ENCODE data around the gene DAAM1. TPM values are rescaled to one million over a fixed set of nuclear protein-coding genes. Genes with fewer than 3 reads are reported as not detected.

DAAM1 gene
- total RNA-seq, 2 donors from 2014 or later = 94.0 to 99.4 TPM

- H3K4me3 Mint-ChIP-seq = no peak overlapping the region
- DNase-seq = no peak
- H3K36me3 Mint-ChIP-seq (ENCODE audit: low read depth) = peaks cover 2% of the 10 kb centered on the region
- Histone ChIP-seq H3K36me3 (ENCODE audit: control insufficient read depth, insufficient read depth, low read length) (peaks cover 3% of the 10 kb centered on the region), H3K27ac (ENCODE audit: low read depth, low read length) (no peak overlapping the region), H3K4me1 (ENCODE audit: control insufficient read depth, insufficient read depth, low read length) (peaks cover 8% of the 10 kb centered on the region), H3K9me3 (ENCODE audit: control insufficient read depth, low read length) (no peaks in the 10 kb centered on the region), H3K4me3 (ENCODE audit: low read length) (no peak overlapping the region), H3K9ac (ENCODE audit: extremely low read depth, low read length, poor library complexity, severe bottlenecking) (no peak overlapping the region), H3K27me3 (ENCODE audit: control insufficient read depth, insufficient read depth, low read length, poor library complexity, severe bottlenecking) (no peaks in the 10 kb centered on the region)
- no peak overlapping the region for H3K27ac Mint-ChIP-seq
- peaks cover 46% of the 10 kb centered on the region for H3K4me1 Mint-ChIP-seq
- H3K27me3 Mint-ChIP-seq (ENCODE audit: insufficient read depth) = no peaks in the 10 kb centered on the region
- 94 to 97% methylated on average over 3 to 4 of the region's 4 CpGs for WGBS, 2 experiments (ENCODE audit: insufficient coverage in 1 of 2, insufficient read length in 1 of 2)
- no peak for TF ChIP-seq CTCF (conservative IDR thresholded peaks at IDR 0.05)
- H3K9me3 Mint-ChIP-seq = no peaks in the 10 kb centered on the region
These were observed 27.3 kb downstream of the DAAM1 start for GRCh38 chr14:59215757-59216156.

DNA sequence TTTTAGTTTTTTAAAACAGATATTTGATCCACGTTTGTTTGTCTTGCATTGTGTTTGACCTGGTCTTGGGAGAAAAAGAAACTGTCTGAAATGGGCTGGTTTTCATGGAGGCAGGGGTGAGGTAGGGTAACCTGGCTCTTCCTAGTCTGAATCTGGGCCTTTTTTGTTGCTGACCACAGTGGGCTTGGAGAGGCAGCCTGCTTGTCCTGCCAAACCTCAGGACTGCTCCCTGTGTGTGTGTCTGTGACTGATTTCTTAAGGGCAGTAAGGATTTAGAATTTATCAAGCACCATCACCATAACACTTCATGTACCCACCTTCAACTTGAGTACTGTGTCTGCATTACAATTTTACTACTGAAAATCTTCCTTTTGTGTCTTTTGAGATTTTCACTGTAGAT is 28.5 kb downstream of the DAAM1 start:
- Histone ChIP-seq H3K9me3 (ENCODE audit: control insufficient read depth, low read length) (no peaks in the 10 kb centered on the region), H3K27ac (ENCODE audit: low read depth, low read length) (no peak overlapping the region), H3K9ac (ENCODE audit: extremely low read depth, low read length, poor library complexity, severe bottlenecking) (no peak overlapping the region), H3K4me1 (ENCODE audit: control insufficient read depth, insufficient read depth, low read length) (peaks cover 8% of the 10 kb centered on the region), H3K4me3 (ENCODE audit: low read length) (no peak overlapping the region), H3K36me3 (ENCODE audit: control insufficient read depth, insufficient read depth, low read length) (peaks cover 7% of the 10 kb centered on the region), H3K27me3 (ENCODE audit: control insufficient read depth, insufficient read depth, low read length, poor library complexity, severe bottlenecking) (no peaks in the 10 kb centered on the region)
- WGBS, 2 experiments (ENCODE audit: insufficient coverage in 1 of 2, insufficient read length in 1 of 2) = 86% methylated on average over 1 of the region's 1 CpG; no CpG with 5 or more reads in 1 of the 2 experiments
- H3K9me3 Mint-ChIP-seq = no peaks in the 10 kb centered on the region
- DNase-seq = no peak
- H3K27me3 Mint-ChIP-seq (ENCODE audit: insufficient read depth) = no peaks in the 10 kb centered on the region
- no peak overlapping the region for H3K27ac Mint-ChIP-seq
- H3K4me1 Mint-ChIP-seq = peaks cover 40% of the 10 kb centered on the region
- no peak overlapping the region for H3K4me3 Mint-ChIP-seq
- peaks cover 3% of the 10 kb centered on the region for H3K36me3 Mint-ChIP-seq (ENCODE audit: low read depth)
- no peak for TF ChIP-seq CTCF (conservative IDR thresholded peaks at IDR 0.05)

DNA sequence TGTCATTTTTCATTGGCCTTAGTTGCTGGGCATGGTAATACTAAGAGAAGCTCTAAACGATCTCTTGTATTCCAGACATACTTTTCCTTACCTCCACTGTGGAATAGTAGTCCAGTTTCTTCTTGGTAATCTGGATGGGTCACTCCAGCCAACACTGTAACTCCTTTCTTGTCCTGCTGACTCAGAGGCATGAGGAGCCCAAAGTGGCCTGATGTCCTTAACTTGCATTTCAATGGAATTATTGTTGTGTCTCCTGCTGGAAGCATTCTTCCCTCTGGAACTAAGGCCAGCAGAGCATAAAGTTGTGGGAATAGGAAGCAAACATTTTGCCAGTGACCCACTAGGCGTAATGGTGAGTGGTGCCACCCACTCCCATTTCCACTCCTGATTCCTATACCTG is 33.1 kb downstream of the DAAM1 start:
- no peak overlapping the region for H3K9ac ChIP-seq (ENCODE audit: extremely low read depth, low read length, poor library complexity, severe bottlenecking)
- Mint-ChIP-seq H3K4me3 (no peak overlapping the region), H3K36me3 (ENCODE audit: low read depth) (peaks cover 13% of the 10 kb centered on the region), H3K27me3 (ENCODE audit: insufficient read depth) (no peaks in the 10 kb centered on the region), H3K4me1 (peaks cover 16% of the 10 kb centered on the region), H3K9me3 (no peaks in the 10 kb centered on the region), H3K27ac (no peak overlapping the region)
- no peaks in the 10 kb centered on the region for H3K27me3 ChIP-seq (ENCODE audit: control insufficient read depth, insufficient read depth, low read length, poor library complexity, severe bottlenecking)
- 89% methylated on average over 2 of the region's 2 CpGs; no CpG with 5 or more reads in 1 of the 2 experiments for WGBS, 2 experiments (ENCODE audit: insufficient coverage in 1 of 2, insufficient read length in 1 of 2)
- peaks cover 7% of the 10 kb centered on the region for H3K36me3 ChIP-seq (ENCODE audit: control insufficient read depth, insufficient read depth, low read length)
- H3K4me3 ChIP-seq (ENCODE audit: low read length) = no peak overlapping the region
- no peak overlapping the region for H3K27ac ChIP-seq (ENCODE audit: low read depth, low read length)
- TF ChIP-seq CTCF (conservative IDR thresholded peaks at IDR 0.05) = no peak
- no peaks in the 10 kb centered on the region for H3K4me1 ChIP-seq (ENCODE audit: control insufficient read depth, insufficient read depth, low read length)
- DNase-seq = no peak
- no peaks in the 10 kb centered on the region for H3K9me3 ChIP-seq (ENCODE audit: control insufficient read depth, low read length)

All from endodermal cell (in vitro differentiated cells).